Placental pericyte (primary cell): ENCODE data around the gene TIE1. TPM values are rescaled to one million over a fixed set of nuclear protein-coding genes. Genes with fewer than 3 reads are reported as not detected.

Experiments
- total RNA-seq: library from RNA; depleted of rRNA; stranded (reverse); fragments of >200 nt; gene quantifications from 2 replicates; pipeline ENCODE4 v1.2.3, GENCODE V29; 2012

The TIE1 gene
- 0.57 TPM in 1 of 2 replicates, not detected in the other for total RNA-seq

GRCh38 chr1:43300378-43301094, at the start of gene TIE1:
TSS of gene TIE1 (plus strand) at chr1:43300982. CDS start at chr1:43301072, 90 bp downstream.

DNA sequence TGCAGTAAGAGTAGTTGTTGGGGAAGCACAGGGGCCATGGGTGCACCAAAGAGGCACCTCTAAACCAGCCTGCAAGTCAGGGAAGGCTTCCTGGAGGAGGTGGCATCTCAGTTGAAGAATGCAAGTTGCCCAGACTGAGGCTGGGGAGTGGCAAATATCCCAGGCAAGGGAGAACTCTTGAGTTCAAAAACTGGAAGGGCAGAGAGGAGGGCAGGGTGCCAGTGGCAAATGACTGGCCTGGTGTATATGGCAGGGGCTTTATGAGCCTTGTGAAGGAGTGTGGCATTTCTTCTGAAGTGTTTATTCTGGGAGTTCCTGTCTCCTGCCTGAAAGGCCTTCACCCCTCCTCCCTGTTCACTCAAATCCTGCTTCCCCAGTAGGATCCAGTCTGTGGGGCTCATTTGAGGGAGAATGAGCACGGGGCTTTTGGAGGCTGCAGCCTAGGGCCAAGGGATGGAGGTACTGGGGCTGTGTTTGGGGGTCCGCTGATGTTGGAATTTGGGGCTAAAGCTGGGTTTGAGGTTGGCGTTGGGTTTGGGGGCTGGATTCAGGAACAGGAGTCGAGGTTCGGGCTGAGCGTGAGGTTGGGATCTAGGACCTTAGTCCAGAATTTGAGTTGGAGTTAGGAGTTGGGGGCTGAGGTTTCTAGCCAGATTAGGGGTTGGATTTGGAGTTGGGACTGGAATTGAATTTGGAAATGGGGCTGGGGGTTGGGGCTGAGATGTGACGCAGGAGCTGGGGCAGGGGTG, 31.0 kb upstream of the TIE1 start, which contains the start of gene TMEM125:
TSS of gene TMEM125 (plus strand) at position 357 of the 749 bp plus-strand sequence. CDS start 2,740 bp downstream, outside the sequence.

GRCh38 chr1:43285269-43285990, 15.4 kb upstream of the TIE1 start, which contains the start of gene C1orf210:
TSS of gene C1orf210 (minus strand) at chr1:43285581. CDS start at chr1:43283270, 2,311 bp downstream.

DNA sequence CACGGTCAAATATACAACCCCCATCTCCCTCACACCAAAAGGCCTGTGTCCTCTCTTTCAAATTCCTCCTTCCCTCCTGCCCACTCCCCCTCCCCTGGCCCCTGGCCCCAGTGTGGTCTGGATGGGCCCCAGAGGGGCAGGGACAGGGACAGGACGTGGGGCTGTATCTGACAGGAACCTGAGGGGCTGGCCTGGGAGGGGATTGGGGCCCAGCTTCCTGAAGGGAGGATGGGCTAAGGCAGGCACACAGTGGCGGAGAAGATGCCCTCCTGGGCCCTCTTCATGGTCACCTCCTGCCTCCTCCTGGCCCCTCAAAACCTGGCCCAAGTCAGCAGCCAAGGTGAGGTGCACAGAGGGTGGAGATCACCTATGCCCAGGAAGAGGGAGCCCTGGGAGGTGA, 36.8 kb downstream of the TIE1 start, which contains the start of gene MPL:
TSS of gene MPL (plus strand) at position 231 of the 400 bp plus-strand sequence. CDS start at position 262, 31 bp downstream.

DNA sequence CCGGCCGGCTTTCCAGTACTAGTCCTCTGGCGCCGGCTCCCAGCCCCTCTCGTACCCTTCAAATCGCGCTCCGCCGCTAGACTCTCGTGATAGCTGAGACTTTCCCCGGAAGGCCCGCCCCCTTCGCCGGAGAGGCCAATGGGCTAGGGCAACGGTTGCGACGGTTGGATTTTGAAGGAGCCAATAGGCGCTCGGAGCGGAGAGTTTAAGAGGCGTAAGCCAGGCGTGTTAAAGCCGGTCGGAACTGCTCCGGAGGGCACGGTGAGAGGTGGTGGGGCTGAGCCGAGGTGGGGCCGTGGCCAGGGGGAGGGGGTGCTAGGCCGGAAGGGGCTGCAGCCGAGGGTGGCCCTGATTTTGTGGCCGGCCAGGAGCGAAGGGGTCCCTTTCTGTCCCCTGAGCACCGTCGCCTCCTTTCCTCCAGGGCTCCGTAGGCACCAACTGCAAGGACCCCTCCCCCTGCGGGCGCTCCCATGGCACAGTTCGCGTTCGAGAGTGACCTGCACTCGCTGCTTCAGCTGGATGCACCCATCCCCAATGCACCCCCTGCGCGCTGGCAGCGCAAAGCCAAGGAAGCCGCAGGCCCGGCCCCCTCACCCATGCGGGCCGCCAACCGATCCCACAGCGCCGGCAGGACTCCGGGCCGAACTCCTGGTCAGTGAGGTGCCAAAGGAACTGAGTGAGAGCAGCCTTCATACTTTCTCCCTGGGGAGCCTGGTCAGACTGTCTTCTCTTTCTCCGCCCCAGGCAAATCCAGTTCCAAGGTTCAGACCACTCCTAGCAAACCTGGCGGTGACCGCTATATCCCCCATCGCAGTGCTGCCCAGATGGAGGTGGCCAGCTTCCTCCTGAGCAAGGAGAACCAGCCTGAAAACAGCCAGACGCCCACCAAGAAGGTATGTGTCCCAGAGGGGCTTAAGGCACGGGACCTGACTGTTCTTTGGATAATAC, 58.2 kb downstream of the TIE1 start, which contains the start of gene CDC20:
TSS of gene CDC20 (plus strand) at position 236 of the 948 bp plus-strand sequence. CDS start at position 471, 235 bp downstream.

GRCh38 chr1:43367904-43368645, 67.3 kb downstream of the TIE1 start, which contains the start of gene ELOVL1:
TSS of gene ELOVL1 (minus strand) at chr1:43368011. CDS start at chr1:43365609, 2,402 bp downstream.

Other genes starting within 250 kb of the TIE1 start
- gene EBNA1BP2, start 128.7 kb upstream of the TIE1 start, total RNA-seq, result 118 and 127 TPM in 2 replicates
- 0.14 and 0.44 TPM in 2 replicates for gene CFAP57, start 128.7 kb upstream of the TIE1 start, total RNA-seq
- not detected in 2 replicates for gene TMEM125, start 31.0 kb upstream of the TIE1 start, total RNA-seq
- gene C1orf210, start 15.4 kb upstream of the TIE1 start, total RNA-seq, result not detected in 2 replicates
- gene MPL, start 36.8 kb downstream of the TIE1 start, total RNA-seq, result 0.86 TPM in 1 of 2 replicates, not detected in the other
- gene CDC20, start 58.0 kb downstream of the TIE1 start, total RNA-seq, result 3.7 and 179 TPM in 2 replicates
- gene ELOVL1, start 67.0 kb downstream of the TIE1 start, total RNA-seq, result 66.3 and 93.5 TPM in 2 replicates
- gene MED8, start 88.8 kb downstream of the TIE1 start, total RNA-seq, result 69.6 and 75.3 TPM in 2 replicates
- 32.8 and 46.4 TPM in 2 replicates for gene SZT2, start 88.9 kb downstream of the TIE1 start, total RNA-seq
- gene HYI, start 152.9 kb downstream of the TIE1 start, total RNA-seq, result 126 and 202 TPM in 2 replicates
- gene PTPRF, start 229.9 kb downstream of the TIE1 start, total RNA-seq, result 125 and 132 TPM in 2 replicates